NB4 (cell line): ENCODE measurements around the gene ATG101.

Source experiments
- DNase-seq: peaks from one replicate; pipeline ENCODE4 v3.0.0; 2010; ENCODE audit warnings: low read depth
- H3K4me3 ChIP-seq: one replicate; pipeline ENCODE4 v1.5.1; 2011; ENCODE audit warnings: mild to moderate bottlenecking, low read depth, low read length, moderate library complexity
- CTCF ChIP-seq: IDR thresholded peaks from one replicate; pipeline ENCODE4 v1.5.1; 2012; ENCODE audit warnings: low read depth, low read length
- MAX ChIP-seq: IDR thresholded peaks from 2 replicates; pipeline ENCODE4 v1.6.1; 2011; ENCODE audit warnings: low read depth, low read length
- MYC ChIP-seq: IDR thresholded peaks from 2 replicates; pipeline ENCODE4 v1.6.1; 2011; ENCODE audit warnings: low read depth, low read length
- POLR2A ChIP-seq: IDR thresholded peaks from 2 replicates; pipeline ENCODE4 v1.6.1; 2011; ENCODE audit warnings: mild to moderate bottlenecking; ENCODE audit not compliant: insufficient read length; ENCODE audit errors: extremely low read depth

ATG101 gene

GRCh38 chr12:52119398-52120254, 49.8 kb downstream of the ATG101 start:
- peak; percentile 53 for DNase-seq
- no peak for TF ChIP-seq MYC
- TF ChIP-seq MAX: no peak
- TF ChIP-seq CTCF: peak; percentile 80
- no peak overlapping the region for H3K4me3 ChIP-seq

GRCh38 chr12:52120951-52121823, 51.4 kb downstream of the ATG101 start:
- TF ChIP-seq MAX: no peak
- TF ChIP-seq CTCF: no peak
- TF ChIP-seq POLR2A: no peak
- TF ChIP-seq MYC: no peak
- no peak for DNase-seq
- no peak overlapping the region for H3K4me3 ChIP-seq

- no peak overlapping the region for H3K4me3 ChIP-seq
- peak; percentile 76 for DNase-seq
- TF ChIP-seq POLR2A (no peak), MAX (no peak), MYC (no peak), CTCF (peak; percentile 79)
Observed at GRCh38 chr12:52121824-52122539, 52.2 kb downstream of the ATG101 start.

- TF ChIP-seq POLR2A (no peak), MAX (no peak), CTCF (no peak), MYC (no peak)
- no peak for DNase-seq
- no peak overlapping the region for H3K4me3 ChIP-seq
Observed at GRCh38 chr12:52122540-52122871, 52.7 kb downstream of the ATG101 start.

- H3K4me3 ChIP-seq: no peak overlapping the region
- TF ChIP-seq POLR2A: no peak
- no peak for TF ChIP-seq MAX
- no peak for TF ChIP-seq CTCF
- TF ChIP-seq MYC: no peak
- DNase-seq: no peak
Observed at GRCh38 chr12:52122904-52123303, 53.1 kb downstream of the ATG101 start.
